SU-DHL-6 (cell line): ENCODE results near the gene GPR142.

Experiments
- H2AFZ ChIP-seq: fragments of 200-600 bp; sonication (generic); 2 replicates; pipeline ENCODE4 v1.6.1; 2014; ENCODE audit warnings: low read depth, mild to moderate bottlenecking, moderate library complexity, mixed read lengths, antibody characterized with exemption, low read length; ENCODE audit not compliant: severe bottlenecking
- H3F3A ChIP-seq: fragments of 200-600 bp; shearing (Covaris generic); 2 replicates; pipeline ENCODE4 v1.6.0; 2016; ENCODE audit warnings: antibody characterized with exemption, mild to moderate bottlenecking; ENCODE audit not compliant: insufficient read depth
- H3K27ac ChIP-seq: fragments of 200-600 bp; sonication (generic); 2 replicates; pipeline ENCODE4 v1.5.1; 2016; ENCODE audit warnings: low read depth, mild to moderate bottlenecking, low read length, moderate library complexity, mixed read lengths
- H3K27me3 ChIP-seq: fragments of 200-600 bp; sonication (generic), shearing (Covaris generic); 2 replicates; pipeline ENCODE4 v1.6.0; 2014; ENCODE audit warnings: mild to moderate bottlenecking, low read length
- H3K36me3 ChIP-seq: fragments of 200-600 bp; sonication (generic); 2 replicates; pipeline ENCODE4 v1.6.1; 2014; ENCODE audit warnings: mild to moderate bottlenecking, low read length, mixed read lengths
- H3K4me2 ChIP-seq: fragments of 300-600, 200-600 bp; shearing (Covaris generic), sonication (generic); 2 replicates; pipeline ENCODE4 v1.6.0; 2014; ENCODE audit warnings: low read length, low read depth, mild to moderate bottlenecking; ENCODE audit not compliant: poor library complexity, severe bottlenecking
- H3K4me3 ChIP-seq: fragments of 200-600 bp; sonication (generic); 2 replicates; pipeline ENCODE4 v1.5.1; 2014; ENCODE audit warnings: antibody characterized with exemption, low read length, mild to moderate bottlenecking, mixed read lengths; ENCODE audit not compliant: insufficient read depth, poor library complexity, severe bottlenecking
- H3K79me2 ChIP-seq: fragments of 200-600 bp; sonication (generic); 2 replicates; pipeline ENCODE4 v1.6.1; 2014; ENCODE audit warnings: mild to moderate bottlenecking, low read length, moderate library complexity; ENCODE audit not compliant: insufficient read depth
- H3K9ac ChIP-seq: fragments of 200-600 bp; sonication (generic); 2 replicates; pipeline ENCODE4 v1.7.0; 2014; ENCODE audit warnings: mild to moderate bottlenecking, low read length
- H3K9me2 ChIP-seq: fragments of 200-600 bp; sonication (generic); replicated peaks from 2 replicates; pipeline ENCODE4 v1.6.1; 2014; ENCODE audit warnings: low read length; ENCODE audit not compliant: insufficient read depth
- H3K9me3 ChIP-seq: fragments of 200-600 bp; sonication (generic); 2 replicates; pipeline ENCODE4 v1.6.1; 2014; ENCODE audit warnings: low read length, mixed read lengths; ENCODE audit not compliant: insufficient read depth
- H4K20me1 ChIP-seq: fragments of 200-600 bp; sonication (generic); 2 replicates; pipeline ENCODE4 v1.6.1; 2014; ENCODE audit warnings: low read depth, mild to moderate bottlenecking, antibody characterized with exemption, low read length, moderate library complexity, mixed read lengths
- EZH2phosphoT487 ChIP-seq: fragments of 200-600 bp; sonication (generic), shearing (Covaris generic); conservative IDR thresholded peaks from 2 replicates; pipeline ENCODE4 v1.6.1; 2018; ENCODE audit warnings: mild to moderate bottlenecking, antibody characterized with exemption, low read length, moderate library complexity, mixed read lengths
- TF ChIP-seq, protein P1 (sequence below): fragments of 200-600 bp; sonication (generic); IDR thresholded peaks from one replicate; pipeline ENCODE4 v1.5.1; 2017; ENCODE audit warnings: antibody characterized with exemption, mild to moderate bottlenecking, low read length, moderate library complexity; ENCODE audit not compliant: insufficient read depth, poor library complexity, severe bottlenecking

Gene GPR142

DNA sequence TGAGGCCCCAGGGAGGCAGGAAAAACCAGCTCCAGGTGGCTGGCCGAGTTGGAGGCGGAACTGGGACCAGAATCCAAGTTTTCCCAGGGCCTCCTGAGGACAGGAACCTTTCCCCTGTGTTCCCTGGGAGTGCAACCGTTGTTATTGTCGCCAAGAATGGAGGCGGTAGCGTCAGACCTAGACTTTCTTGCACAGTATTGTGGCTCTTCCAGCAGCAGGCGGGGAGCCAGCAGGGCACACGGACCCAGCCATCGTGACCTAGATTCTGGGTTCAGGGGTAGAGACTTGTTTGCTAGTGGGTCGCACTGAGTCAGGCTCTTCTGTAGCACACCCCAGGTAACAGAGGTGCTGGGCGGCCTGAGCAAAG lies 41.9 kb upstream of the GPR142 start:
- Histone ChIP-seq H3F3A (no peaks in the 10 kb centered on the region), H3K27me3 (no peaks in the 10 kb centered on the region), H3K9me3 (no peaks in the 10 kb centered on the region), H3K4me3 (no peak overlapping the region), H3K9me2 (no peaks in the 10 kb centered on the region), H2AFZ (no peak overlapping the region), H4K20me1 (no peaks in the 10 kb centered on the region), H3K79me2 (no peaks in the 10 kb centered on the region), H3K4me2 (no peak overlapping the region), H3K27ac (no peak overlapping the region), H3K36me3 (no peaks in the 10 kb centered on the region), H3K9ac (no peak overlapping the region)
- TF ChIP-seq, protein P1, sequence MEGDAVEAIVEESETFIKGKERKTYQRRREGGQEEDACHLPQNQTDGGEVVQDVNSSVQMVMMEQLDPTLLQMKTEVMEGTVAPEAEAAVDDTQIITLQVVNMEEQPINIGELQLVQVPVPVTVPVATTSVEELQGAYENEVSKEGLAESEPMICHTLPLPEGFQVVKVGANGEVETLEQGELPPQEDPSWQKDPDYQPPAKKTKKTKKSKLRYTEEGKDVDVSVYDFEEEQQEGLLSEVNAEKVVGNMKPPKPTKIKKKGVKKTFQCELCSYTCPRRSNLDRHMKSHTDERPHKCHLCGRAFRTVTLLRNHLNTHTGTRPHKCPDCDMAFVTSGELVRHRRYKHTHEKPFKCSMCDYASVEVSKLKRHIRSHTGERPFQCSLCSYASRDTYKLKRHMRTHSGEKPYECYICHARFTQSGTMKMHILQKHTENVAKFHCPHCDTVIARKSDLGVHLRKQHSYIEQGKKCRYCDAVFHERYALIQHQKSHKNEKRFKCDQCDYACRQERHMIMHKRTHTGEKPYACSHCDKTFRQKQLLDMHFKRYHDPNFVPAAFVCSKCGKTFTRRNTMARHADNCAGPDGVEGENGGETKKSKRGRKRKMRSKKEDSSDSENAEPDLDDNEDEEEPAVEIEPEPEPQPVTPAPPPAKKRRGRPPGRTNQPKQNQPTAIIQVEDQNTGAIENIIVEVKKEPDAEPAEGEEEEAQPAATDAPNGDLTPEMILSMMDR, result no peak

DNA sequence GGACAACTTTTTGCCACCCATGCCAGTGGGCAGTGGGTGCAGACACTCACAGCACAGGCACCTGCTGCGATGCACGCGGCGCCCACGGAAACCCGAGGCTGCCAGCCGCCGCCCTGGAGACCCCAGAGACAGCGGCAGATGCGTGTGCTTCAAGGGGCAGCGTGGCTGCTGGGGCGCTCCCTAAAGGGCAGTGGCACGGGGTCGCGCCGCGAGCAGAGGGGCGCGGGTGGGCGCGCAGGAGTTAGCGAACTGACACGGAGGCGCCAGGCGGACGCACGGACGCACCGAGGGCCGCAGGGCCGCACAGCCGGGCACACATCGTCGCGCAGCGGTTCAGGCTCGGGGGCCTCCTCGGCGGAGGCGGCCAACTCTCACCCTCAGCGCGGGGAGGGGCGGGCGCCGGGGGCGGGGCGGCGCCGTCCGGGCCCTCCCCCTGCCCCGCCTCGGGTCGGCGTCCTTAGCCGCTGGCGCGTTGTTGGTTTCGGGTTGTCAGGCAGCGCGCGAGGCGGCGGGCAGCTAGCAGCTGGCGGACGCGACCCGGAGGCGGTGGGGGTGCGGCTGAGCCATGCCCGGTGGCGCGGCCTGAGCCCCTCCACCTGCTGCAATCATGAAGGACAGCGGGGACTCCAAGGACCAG lies 41.4 kb upstream of the GPR142 start, which contains the start of gene KIF19:
TSS of gene KIF19 (plus strand) at position 484 of the 637 bp plus-strand sequence. CDS start at position 608, 124 bp downstream.
- H3K4me2 ChIP-seq, result no peak within 1 kb of the TSS
- no peaks in the 10 kb centered on the region for H4K20me1 ChIP-seq
- H3K27me3 ChIP-seq, result no peaks in the 10 kb centered on the region
- H3F3A ChIP-seq, result no peaks in the 10 kb centered on the region
- no peak within 1 kb of the TSS for H3K4me3 ChIP-seq
- no peaks in the 10 kb centered on the region for H3K9me2 ChIP-seq
- H3K9me3 ChIP-seq, result no peaks in the 10 kb centered on the region
- no peak within 1 kb of the TSS for H3K9ac ChIP-seq
- no peaks in the 10 kb centered on the region for H3K36me3 ChIP-seq
- H2AFZ ChIP-seq, result no peak within 1 kb of the TSS
- TF ChIP-seq EZH2phosphoT487, result no peak
- TF ChIP-seq, protein P1, result no peak
- no peaks in the 10 kb centered on the region for H3K79me2 ChIP-seq
- no peak within 1 kb of the TSS for H3K27ac ChIP-seq

DNA sequence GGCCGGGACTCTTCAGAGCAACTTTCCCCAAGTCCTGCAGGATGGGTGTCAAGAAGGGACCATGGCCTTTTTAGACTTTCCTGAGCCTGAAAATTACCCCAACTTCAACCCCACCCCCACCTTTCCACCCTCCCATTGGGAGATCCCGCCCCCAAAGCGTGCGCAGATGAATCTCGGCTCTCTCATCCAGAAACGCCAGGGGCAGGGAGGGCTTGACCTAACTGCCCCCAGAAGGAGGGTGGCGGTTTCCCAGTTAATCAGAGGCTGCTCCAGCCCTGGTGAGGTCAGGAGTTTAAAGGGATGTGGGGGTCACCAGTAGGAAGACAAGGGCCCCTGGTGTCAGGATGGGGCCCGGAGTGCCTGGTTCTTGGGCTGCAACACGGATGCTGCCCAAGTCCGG lies 40.8 kb upstream of the GPR142 start:
- Histone ChIP-seq H3K4me3 (no peak overlapping the region), H3K27me3 (no peaks in the 10 kb centered on the region), H3K36me3 (no peaks in the 10 kb centered on the region), H3F3A (no peaks in the 10 kb centered on the region), H3K9me3 (no peaks in the 10 kb centered on the region), H2AFZ (no peak overlapping the region), H4K20me1 (no peaks in the 10 kb centered on the region), H3K79me2 (no peaks in the 10 kb centered on the region), H3K27ac (no peak overlapping the region), H3K4me2 (no peak overlapping the region), H3K9ac (no peak overlapping the region), H3K9me2 (no peaks in the 10 kb centered on the region)
- TF ChIP-seq, protein P1, result no peak
- TF ChIP-seq EZH2phosphoT487, result no peak
